ENCODE data around the gene IFITM5. TPM values are rescaled to one million over a fixed set of nuclear protein-coding genes. Genes with fewer than 3 reads are reported as not detected.

IFITM5 gene
- total RNA-seq, 1 experiment from 2014 or later, result not detected

DNA sequence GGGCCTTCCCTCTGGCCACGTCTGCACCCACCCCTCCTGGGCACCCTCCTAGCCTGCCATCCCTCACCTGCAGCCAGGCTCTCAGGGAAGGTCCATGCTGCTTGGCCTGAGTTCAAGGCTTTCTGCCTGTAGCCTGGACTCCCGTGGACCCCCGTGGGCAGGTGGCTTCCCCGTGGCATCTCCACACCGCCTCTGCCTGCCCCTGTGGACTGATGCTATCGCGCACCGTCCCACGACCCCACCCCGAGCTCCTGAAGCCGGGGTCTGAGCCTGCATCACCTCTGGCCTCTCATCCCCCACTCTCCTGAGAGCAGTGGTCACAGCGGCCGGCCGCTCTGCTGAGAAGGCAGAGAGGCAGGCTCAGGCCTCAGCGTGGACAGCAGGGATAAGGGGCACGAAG is 4.5 kb downstream of the IFITM5 start:
- Mint-ChIP-seq H3K4me3 (no peak overlapping the region), H3K27ac (no peak overlapping the region), H3K27me3 (ENCODE audit: low read depth) (no peaks in the 10 kb centered on the region), H3K4me1 (peaks cover 18 to 26% of the 10 kb centered on the region in 2 experiments), H3K9me3 (no peaks in the 10 kb centered on the region), H3K36me3 (ENCODE audit: insufficient read depth in 1 of 3, low read depth in 3 of 3) (peaks cover 19 to 40% (median 23%) of the 10 kb centered on the region in 3 experiments)
- no peak overlapping the region for H2BK5ac ChIP-seq (ENCODE audit: insufficient read length, low read length)
- no peak overlapping the region for H3K56ac ChIP-seq (ENCODE audit: insufficient read length, low read depth, low read length)
- no peaks in the 10 kb centered on the region for H3K4me1 ChIP-seq (ENCODE audit: insufficient read depth, low read length)
- no peak overlapping the region for H2BK15ac ChIP-seq (ENCODE audit: low read depth, low read length)
- WGBS (ENCODE audit: extremely low coverage, insufficient read length, low lambda C conversion rate), result no CpG with 5 or more reads among the region's 16 CpGs
- no peak overlapping the region for H3K4me2 ChIP-seq (ENCODE audit: insufficient read depth, insufficient read length, low read length)
- no peak overlapping the region for H2AK5ac ChIP-seq (ENCODE audit: insufficient read length, low read length)
- no peak overlapping the region for H4K5ac ChIP-seq (ENCODE audit: insufficient read length, low read depth, low read length)
- no peak overlapping the region for H2AFZ ChIP-seq (ENCODE audit: low read length)
- H3K23me2 ChIP-seq (ENCODE audit: insufficient read length, low read depth, low read length, poor library complexity, severe bottlenecking), result no peaks in the 10 kb centered on the region
- H3K23ac ChIP-seq (ENCODE audit: insufficient read length, low read depth, low read length), result no peak overlapping the region
- TF ChIP-seq, protein P1, sequence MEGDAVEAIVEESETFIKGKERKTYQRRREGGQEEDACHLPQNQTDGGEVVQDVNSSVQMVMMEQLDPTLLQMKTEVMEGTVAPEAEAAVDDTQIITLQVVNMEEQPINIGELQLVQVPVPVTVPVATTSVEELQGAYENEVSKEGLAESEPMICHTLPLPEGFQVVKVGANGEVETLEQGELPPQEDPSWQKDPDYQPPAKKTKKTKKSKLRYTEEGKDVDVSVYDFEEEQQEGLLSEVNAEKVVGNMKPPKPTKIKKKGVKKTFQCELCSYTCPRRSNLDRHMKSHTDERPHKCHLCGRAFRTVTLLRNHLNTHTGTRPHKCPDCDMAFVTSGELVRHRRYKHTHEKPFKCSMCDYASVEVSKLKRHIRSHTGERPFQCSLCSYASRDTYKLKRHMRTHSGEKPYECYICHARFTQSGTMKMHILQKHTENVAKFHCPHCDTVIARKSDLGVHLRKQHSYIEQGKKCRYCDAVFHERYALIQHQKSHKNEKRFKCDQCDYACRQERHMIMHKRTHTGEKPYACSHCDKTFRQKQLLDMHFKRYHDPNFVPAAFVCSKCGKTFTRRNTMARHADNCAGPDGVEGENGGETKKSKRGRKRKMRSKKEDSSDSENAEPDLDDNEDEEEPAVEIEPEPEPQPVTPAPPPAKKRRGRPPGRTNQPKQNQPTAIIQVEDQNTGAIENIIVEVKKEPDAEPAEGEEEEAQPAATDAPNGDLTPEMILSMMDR (conservative IDR thresholded peaks at IDR 0.05), result no peak
- H3K9ac ChIP-seq (ENCODE audit: extremely low read depth, insufficient read length, low read length), result no peak overlapping the region
- H2BK120ac ChIP-seq (ENCODE audit: low read depth, low read length, poor library complexity, severe bottlenecking), result no peak overlapping the region
- DNase-seq, result no peak
- no peak overlapping the region for H4K91ac ChIP-seq (ENCODE audit: insufficient read length, low read depth, low read length)
- no peaks in the 10 kb centered on the region for H3K79me2 ChIP-seq (ENCODE audit: insufficient read depth, low read length)
- no peak overlapping the region for H3K4ac ChIP-seq (ENCODE audit: low read depth, low read length)
- no peak overlapping the region for H3K14ac ChIP-seq (ENCODE audit: insufficient read depth, low read length)
- H3T11ph ChIP-seq (ENCODE audit: low read length), result no peak overlapping the region
- H3K27ac ChIP-seq (ENCODE audit: insufficient read length, low read depth, low read length), result no peak overlapping the region
- H3K18ac ChIP-seq (ENCODE audit: insufficient read length, low read depth, low read length), result no peak overlapping the region
- no peak overlapping the region for H2BK12ac ChIP-seq (ENCODE audit: insufficient read length, low read depth, low read length)
- no peak overlapping the region for H2BK20ac ChIP-seq (ENCODE audit: low read depth, low read length, poor library complexity, severe bottlenecking)
- no peaks in the 10 kb centered on the region for H3K9me3 ChIP-seq (ENCODE audit: control insufficient read depth, low read depth, low read length)
- H4K8ac ChIP-seq (replicated peaks; ENCODE audit: insufficient read length, low read depth, low read length), result no peak overlapping the region
- no peaks in the 10 kb centered on the region for H4K20me1 ChIP-seq (ENCODE audit: control insufficient read depth, insufficient read depth, insufficient read length)
- no peaks in the 10 kb centered on the region for H3K79me1 ChIP-seq (ENCODE audit: insufficient read depth, low read depth, low read length, poor library complexity, severe bottlenecking)
- no peaks in the 10 kb centered on the region for H3K27me3 ChIP-seq (ENCODE audit: insufficient read depth, low read length)
